WI38 (cell line): ENCODE results near the gene TST.

ENCODE experiments used
- H3K4me3 ChIP-seq: 2 replicates; pipeline ENCODE4 v1.5.1; 2011; ENCODE audit warnings: low read depth, mild to moderate bottlenecking, control low read depth, low read length
- TF ChIP-seq, protein P1 (sequence below): IDR thresholded peaks from 2 replicates; pipeline ENCODE4 v1.5.1; 2012; ENCODE audit warnings: low read depth, mild to moderate bottlenecking, control low read depth, low read length

The TST gene

DNA sequence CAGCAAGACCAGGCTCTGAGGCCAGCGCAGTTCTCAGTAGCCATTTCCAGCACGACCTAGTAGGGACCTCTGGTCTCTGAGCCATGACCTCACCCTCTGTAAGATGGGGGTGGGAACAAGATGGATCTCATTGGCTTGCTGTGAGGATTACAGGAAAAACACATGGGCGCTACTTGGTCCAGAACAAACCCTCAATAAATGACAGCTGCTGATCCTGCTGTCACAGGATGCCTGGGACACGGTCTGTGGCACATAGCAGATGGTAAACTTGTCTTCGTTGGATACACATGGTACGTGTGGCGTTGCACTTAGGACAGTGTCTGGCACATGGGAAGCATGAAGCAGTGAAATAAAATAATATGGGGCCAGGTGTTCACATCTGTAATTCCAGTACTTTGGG, 27.8 kb upstream of the TST start:
- TF ChIP-seq, protein P1, sequence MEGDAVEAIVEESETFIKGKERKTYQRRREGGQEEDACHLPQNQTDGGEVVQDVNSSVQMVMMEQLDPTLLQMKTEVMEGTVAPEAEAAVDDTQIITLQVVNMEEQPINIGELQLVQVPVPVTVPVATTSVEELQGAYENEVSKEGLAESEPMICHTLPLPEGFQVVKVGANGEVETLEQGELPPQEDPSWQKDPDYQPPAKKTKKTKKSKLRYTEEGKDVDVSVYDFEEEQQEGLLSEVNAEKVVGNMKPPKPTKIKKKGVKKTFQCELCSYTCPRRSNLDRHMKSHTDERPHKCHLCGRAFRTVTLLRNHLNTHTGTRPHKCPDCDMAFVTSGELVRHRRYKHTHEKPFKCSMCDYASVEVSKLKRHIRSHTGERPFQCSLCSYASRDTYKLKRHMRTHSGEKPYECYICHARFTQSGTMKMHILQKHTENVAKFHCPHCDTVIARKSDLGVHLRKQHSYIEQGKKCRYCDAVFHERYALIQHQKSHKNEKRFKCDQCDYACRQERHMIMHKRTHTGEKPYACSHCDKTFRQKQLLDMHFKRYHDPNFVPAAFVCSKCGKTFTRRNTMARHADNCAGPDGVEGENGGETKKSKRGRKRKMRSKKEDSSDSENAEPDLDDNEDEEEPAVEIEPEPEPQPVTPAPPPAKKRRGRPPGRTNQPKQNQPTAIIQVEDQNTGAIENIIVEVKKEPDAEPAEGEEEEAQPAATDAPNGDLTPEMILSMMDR: no peak
- no peak overlapping the region for H3K4me3 ChIP-seq

DNA sequence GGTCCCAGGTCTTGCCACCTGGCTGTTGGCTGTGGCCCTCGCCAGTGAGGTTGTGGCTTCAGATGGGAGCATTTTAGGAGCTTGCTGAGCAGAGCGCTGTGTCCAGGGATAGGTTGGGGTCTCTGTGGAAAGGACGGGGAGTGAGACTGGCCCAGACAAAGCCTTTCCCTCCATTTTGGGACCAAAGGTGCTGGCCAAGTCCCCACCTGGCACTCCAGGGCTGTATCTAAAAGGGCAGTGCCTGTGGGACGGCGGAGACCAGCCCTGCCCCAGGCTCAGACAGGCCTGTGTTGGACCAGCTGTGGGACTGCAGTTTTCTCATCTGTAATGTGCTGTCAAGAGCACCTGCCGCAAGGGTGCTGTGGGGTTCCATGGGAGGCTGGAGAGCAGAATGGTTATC, 27.3 kb upstream of the TST start:
- TF ChIP-seq, protein P1: no peak
- H3K4me3 ChIP-seq: no peak overlapping the region

DNA sequence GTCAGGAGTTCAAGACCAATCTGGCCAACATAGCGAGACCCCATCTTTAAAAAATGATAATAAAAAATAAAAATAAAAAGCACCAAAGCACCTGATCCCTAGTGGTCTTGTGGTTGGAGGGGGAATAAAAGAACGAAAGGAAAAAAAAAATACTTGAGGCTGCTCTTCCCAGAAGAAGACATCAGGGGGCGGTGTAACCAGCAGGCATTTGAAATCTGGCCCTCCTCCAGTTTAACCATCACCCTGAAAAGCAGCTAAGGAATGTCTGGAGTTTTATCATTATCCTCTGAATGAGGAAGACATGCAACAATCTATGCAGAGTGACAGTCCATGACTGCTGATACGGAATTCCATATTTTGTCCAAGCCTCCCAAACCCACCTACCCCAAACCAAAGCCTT, 26.7 kb upstream of the TST start:
- TF ChIP-seq, protein P1: peak; percentile 67
- no peak overlapping the region for H3K4me3 ChIP-seq

- H3K4me3 ChIP-seq: no peak overlapping the region
- TF ChIP-seq, protein P1: no peak
Measured at GRCh38 chr22:37044634-37045625, 25.7 kb upstream of the TST start.

DNA sequence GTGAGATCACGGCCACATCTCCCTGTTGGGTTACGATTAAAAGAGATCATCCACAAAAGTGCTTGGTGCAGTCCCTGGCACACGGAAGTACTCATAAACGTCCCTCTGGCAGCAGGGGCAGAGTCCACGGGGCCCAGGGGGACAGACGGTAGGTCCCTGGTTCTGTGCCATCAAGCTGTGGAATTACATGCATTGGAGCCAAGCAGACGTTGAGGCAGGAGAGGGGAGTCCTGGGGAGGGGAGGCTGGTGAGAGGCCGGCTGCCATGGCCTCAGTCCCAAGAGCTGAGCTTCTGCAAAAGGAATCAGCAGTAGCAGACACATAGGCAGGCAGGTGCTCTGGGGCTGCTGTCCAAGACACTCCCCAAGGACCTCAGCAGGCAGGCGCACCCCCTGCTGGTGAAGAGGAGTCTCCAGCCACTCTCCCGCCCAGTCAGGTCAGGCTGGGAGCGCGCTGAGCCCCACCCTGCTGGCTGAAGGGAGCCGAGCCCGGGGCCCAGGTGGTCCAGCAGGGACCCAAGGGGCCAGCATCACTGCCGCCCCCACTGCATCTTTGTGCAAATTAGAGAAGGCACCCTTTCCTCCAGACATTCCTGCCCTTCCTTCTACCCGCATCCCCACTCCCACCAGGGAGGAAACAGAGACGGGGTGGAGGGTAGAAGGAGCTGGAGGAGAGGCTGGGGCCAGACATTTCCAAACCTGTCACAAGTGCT, 24.7 kb upstream of the TST start:
- TF ChIP-seq, protein P1: peak; percentile 56
- no peak overlapping the region for H3K4me3 ChIP-seq

GRCh38 chr22:37043209-37043827, 24.1 kb upstream of the TST start:
- TF ChIP-seq, protein P1: no peak
- H3K4me3 ChIP-seq: no peak overlapping the region
